H54 (cell line): ENCODE measurements around the gene ACAP1.
"Not testable (repeated sequence)": the region's sequence is repeated elsewhere in the genome, so short reads cannot be mapped to it uniquely, and the experiment has no call there.

Experiments
- DNase-seq: peaks from one replicate; pipeline ENCODE4 v3.0.0; 2011; ENCODE audit warnings: low spot score, mixed read lengths; ENCODE audit not compliant: insufficient read length
- FAIRE-seq: peaks from 3 replicates; lab custom pipeline; 2011; peaks lifted over from hg19 to GRCh38; lab: Jason Lieb, UNC
- POLR2A ChIP-seq: IDR thresholded peaks from 2 replicates; pipeline ENCODE4 v1.6.1; 2011; ENCODE audit warnings: low read depth, mild to moderate bottlenecking, low read length

Gene ACAP1

DNA sequence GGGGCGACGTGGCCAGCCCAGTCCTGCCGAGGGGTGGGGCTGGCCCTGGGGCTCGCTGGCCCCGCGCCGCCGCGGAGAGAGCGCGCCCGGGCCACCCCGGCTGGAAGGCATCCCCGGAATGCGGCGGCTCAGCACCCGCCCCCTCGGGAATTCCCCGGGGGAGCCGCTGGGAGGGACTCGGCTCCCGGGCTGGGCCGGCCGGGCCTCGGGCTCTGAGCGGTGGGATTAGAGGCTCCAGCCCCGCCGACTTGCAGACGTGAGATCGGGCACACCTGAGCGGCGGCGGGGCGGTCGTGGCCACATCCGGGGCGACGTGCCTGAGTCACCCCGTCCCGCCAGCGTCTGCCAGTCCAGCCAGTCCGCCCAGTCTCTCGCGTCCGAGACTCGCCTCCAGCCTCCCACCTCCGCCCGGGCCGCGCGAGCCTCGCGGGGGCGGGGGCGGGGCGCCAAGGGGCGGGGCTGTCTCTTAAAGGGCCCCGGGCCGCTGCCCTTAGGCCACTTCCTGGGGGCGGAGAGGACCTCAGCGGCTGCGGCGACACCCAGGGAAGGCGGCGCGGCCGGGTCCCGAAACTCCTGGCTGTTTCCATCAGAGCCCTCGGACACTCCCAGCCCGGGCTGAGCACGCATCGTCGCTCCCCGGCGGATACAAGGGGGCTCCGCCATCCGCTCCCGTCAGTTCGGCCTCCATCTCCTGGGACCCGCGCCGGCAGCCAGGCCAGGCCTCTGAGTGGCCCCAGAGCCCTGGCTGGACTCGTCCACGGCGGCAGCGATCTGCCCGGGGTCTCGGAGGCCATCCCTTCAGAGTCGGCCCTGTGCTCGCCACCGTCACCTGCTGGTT is 15.6 kb downstream of the ACAP1 start, which contains the start of gene KCTD11:
Gene KCTD11, plus strand, starts transcription at position 498 of the 838 bp plus-strand sequence.
- FAIRE-seq, result no peak
- peak; percentile 94 for DNase-seq
- peak; percentile 71 for TF ChIP-seq POLR2A

DNA sequence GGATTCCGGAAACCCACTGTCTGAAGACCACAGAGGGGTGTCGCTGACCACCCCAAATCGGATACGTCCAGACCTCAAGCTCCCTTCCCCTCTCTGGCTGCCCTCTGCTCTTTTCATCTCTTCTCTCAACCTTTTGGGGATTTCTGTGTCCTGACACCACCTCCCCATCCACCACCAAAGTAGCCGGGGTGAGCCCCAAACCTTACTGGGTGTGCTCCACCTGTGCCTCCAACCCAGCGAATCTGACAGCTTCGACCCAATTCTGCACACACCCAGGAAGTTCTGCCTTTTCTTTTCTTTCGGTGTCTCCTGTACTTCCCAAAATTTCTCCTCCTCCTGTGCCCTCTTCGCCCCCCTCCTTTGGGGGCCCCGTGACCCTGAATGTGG is 16.2 kb downstream of the ACAP1 start:
- FAIRE-seq (no peak), DNase-seq (no peak)
- TF ChIP-seq POLR2A, result no peak

DNA sequence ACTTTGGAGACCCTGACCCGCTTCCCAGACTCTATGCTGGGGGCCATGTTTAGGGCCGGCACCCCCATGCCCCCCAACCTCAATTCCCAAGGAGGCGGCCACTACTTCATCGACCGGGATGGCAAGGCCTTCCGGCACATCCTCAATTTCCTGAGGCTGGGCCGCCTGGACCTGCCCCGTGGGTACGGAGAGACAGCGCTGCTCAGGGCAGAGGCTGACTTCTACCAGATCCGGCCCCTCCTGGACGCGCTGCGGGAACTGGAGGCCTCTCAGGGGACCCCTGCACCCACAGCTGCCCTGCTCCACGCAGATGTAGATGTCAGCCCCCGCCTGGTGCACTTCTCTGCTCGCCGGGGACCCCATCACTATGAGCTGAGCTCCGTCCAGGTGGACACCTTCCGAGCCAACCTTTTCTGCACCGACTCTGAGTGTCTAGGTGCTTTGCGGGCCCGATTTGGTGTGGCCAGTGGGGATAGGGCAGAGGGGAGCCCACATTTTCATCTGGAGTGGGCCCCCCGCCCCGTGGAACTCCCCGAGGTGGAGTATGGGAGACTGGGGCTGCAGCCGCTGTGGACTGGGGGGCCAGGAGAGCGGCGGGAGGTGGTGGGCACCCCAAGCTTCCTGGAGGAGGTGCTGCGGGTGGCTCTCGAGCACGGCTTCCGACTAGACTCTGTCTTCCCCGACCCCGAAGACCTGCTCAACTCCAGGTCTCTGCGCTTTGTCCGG is 16.7 kb downstream of the ACAP1 start:
- TF ChIP-seq POLR2A, result no peak
- DNase-seq, result no peak
- no peak for FAIRE-seq

- DNase-seq (peak; percentile 50), FAIRE-seq (no peak)
Observed at GRCh38 chr17:7354262-7354843, 18.0 kb downstream of the ACAP1 start.

DNA sequence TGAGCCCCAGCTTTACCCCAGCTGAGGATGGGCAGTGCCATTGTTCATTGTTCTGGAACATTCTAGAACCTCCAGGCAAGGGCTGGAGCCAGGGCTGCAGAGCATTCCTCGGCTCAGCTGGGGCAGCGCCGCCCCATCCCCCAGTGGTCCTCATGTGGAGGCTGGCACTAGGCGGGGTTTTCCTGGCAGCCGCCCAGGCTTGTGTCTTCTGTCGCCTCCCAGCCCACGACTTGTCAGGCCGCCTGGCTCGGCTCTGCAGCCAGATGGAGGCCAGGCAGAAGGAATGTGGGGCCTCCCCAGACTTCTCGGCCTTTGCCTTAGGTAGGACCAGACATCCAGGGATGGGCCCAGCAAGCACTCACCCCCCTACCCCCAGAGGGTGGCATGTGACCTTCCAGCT is 18.7 kb downstream of the ACAP1 start, which contains the start of gene TMEM95:
Gene TMEM95, plus strand, starts transcription at position 104 of the 400 bp plus-strand sequence. Its CDS starts 49 bp downstream, at position 153.
- FAIRE-seq (no peak), DNase-seq (no peak)
- no peak for TF ChIP-seq POLR2A

More at GRCh38 chr17:7354262-7354843, 18.0 kb downstream of the ACAP1 start:
- no peak for TF ChIP-seq POLR2A

DNA sequence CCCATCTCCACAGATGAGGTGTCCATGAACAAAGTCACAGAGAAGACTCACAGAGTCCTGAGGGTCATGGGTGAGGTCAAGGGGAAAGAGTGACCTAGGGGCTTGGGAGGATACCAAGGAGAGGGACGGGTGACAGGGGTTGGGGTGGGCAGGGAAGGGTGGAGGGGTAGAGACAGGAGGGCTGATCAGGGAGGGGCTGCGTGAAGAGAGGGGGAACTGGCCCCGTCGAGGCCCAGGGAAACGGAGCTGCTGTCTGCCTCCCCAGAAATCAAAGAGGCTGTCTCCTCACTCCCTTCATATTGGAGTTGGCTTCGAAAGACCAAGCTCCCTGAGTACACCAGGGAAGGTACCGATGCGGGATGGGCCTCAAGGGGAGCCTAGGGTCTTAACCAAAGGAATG is 19.2 kb downstream of the ACAP1 start:
- no peak for TF ChIP-seq POLR2A
- FAIRE-seq, result no peak

GRCh38 chr17:7356072-7356549 is 19.8 kb downstream of the ACAP1 start:
- TF ChIP-seq POLR2A, result no peak
- peak; percentile 58 for FAIRE-seq
- DNase-seq, result peak; percentile 84

More for the DNA sequence above, 19.2 kb downstream of the ACAP1 start:
- DNase-seq, result no peak

GRCh38 chr17:7356756-7357155 is 20.4 kb downstream of the ACAP1 start:
- FAIRE-seq (no peak), DNase-seq (no peak)
- TF ChIP-seq POLR2A, result no peak

GRCh38 chr17:7357381-7357780 is 21.1 kb downstream of the ACAP1 start:
- no peak for DNase-seq
- no peak for TF ChIP-seq POLR2A
- no peak for FAIRE-seq

DNA sequence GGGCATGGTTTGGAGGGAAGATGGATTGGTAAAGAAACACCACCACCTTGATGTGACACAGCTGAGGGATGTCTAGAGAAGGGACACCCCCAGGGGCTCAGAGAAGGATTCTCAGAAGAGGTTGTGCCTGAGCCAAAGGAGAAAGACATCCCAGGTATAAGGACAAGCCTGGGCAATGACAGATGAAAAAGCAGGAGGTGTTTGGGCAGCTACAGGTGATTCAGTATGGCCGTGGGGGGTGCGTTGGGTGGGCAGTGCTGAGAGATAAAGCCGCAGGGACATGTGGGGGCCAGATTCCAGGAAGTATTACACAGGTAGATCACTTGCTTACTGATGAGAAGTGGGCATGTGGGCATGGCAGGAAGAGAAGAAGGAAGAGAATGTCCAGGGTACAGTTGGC is 25.6 kb downstream of the ACAP1 start:
- no peak for TF ChIP-seq POLR2A
- DNase-seq (no peak), FAIRE-seq (no peak)

- DNase-seq (peak; percentile 68), FAIRE-seq (no peak)
Observed at GRCh38 chr17:7363311-7363710, 27.0 kb downstream of the ACAP1 start.

DNA sequence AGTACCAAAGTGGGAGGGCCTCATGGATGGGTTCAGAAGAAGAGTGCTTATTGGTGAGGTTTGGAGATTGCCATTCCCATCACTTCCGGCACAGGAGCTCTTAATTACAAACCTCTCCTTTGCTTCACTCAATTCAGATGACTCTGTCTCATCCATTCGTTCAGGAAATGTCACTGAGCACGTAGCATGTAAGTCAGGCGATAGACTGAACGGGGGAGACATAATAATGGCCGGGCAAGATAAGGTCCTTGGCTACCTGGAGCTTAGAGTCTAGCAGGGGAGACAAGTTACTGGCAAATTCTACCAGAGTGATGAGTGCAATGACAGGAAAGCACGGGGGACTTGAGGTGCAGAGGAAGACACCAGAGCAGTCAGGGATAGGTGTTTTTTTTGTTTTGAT is 29.6 kb downstream of the ACAP1 start:
- FAIRE-seq, DNase-seq: not testable (repeated sequence)

More at GRCh38 chr17:7363311-7363710, 27.0 kb downstream of the ACAP1 start:
- TF ChIP-seq POLR2A, result no peak

DNA sequence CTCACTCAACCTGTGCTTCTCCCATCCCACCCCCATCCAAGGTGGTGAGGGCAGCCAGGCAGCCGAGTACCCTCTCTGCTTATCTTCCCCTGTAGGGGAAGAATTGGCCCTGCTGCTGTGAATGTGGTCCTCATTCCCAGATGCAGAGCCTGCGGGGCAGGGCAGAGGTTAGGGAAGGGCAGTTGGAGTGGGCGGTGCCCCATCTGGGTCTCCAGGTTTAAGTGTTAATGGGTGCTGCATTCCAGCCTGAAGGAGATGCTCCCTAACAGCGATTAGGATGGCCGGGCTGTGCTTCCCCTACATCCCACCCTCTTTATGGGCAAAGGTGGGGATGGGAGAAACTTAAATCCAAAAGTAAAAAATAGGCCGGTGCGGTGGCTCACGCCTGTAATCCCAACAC is 30.8 kb downstream of the ACAP1 start:
- FAIRE-seq, result no peak

More for the DNA sequence above, 30.8 kb downstream of the ACAP1 start:
- TF ChIP-seq POLR2A, result no peak
- DNase-seq, result no peak
